ENCODE measurements around the gene MEI4.

The MEI4 gene

GRCh38 chr6:77844822-77845221 is 192.0 kb downstream of the MEI4 start:
- POLR2A ChIA-PET = no interaction called here
- CTCF ChIA-PET = interaction anchor here (1.6 kb wide), 1 partner anchor 16 kb away, joined by 3 read pairs; no protein-coding TSS in a partner anchor
- no peak for TF ChIP-seq CTCF (IDR thresholded peaks at IDR 0.05; ENCODE audit: control extremely low read depth, extremely low read depth, low read depth, missing control alignments)
- DNase-seq (ENCODE audit: extremely low spot score) = no peak

- no peak for TF ChIP-seq CTCF (IDR thresholded peaks at IDR 0.05; ENCODE audit: control extremely low read depth, extremely low read depth, low read depth, missing control alignments)
- ChIA-PET POLR2A (no interaction called here), CTCF (no interaction called here)
- no peak for DNase-seq (ENCODE audit: extremely low spot score)
Observed at GRCh38 chr6:77853401-77853800, 200.6 kb downstream of the MEI4 start.

GRCh38 chr6:77856391-77856790 is 203.6 kb downstream of the MEI4 start:
- CTCF ChIA-PET = no interaction called here
- POLR2A ChIA-PET = no interaction called here
- no peak for TF ChIP-seq CTCF (IDR thresholded peaks at IDR 0.05; ENCODE audit: control extremely low read depth, extremely low read depth, low read depth, missing control alignments)

GRCh38 chr6:77857421-77857820 is 204.6 kb downstream of the MEI4 start:
- no peak for DNase-seq (ENCODE audit: extremely low spot score)
- POLR2A ChIA-PET = no interaction called here
- CTCF ChIA-PET = no interaction called here
- TF ChIP-seq CTCF (IDR thresholded peaks at IDR 0.05; ENCODE audit: control extremely low read depth, extremely low read depth, low read depth, missing control alignments) = no peak

More at GRCh38 chr6:77856391-77856790, 203.6 kb downstream of the MEI4 start:
- DNase-seq (ENCODE audit: extremely low spot score) = no peak

GRCh38 chr6:77876300-77876699 is 223.5 kb downstream of the MEI4 start:
- CTCF ChIA-PET = interaction anchor here (0.7 to 1.6 kb wide), 2 partner anchors 23 to 42 kb away, joined by 3 read pairs; no protein-coding TSS in a partner anchor
- POLR2A ChIA-PET = no interaction called here
- TF ChIP-seq CTCF (IDR thresholded peaks at IDR 0.05; ENCODE audit: control extremely low read depth, extremely low read depth, low read depth, missing control alignments) = no peak
- no peak for DNase-seq (ENCODE audit: extremely low spot score)

GRCh38 chr6:77879527-77879926 is 226.7 kb downstream of the MEI4 start:
- TF ChIP-seq CTCF (IDR thresholded peaks at IDR 0.05; ENCODE audit: control extremely low read depth, extremely low read depth, low read depth, missing control alignments) = no peak
- POLR2A ChIA-PET = no interaction called here
- DNase-seq (ENCODE audit: extremely low spot score) = no peak
- CTCF ChIA-PET = no interaction called here

GRCh38 chr6:77880501-77880900 is 227.7 kb downstream of the MEI4 start:
- POLR2A ChIA-PET = no interaction called here
- TF ChIP-seq CTCF (IDR thresholded peaks at IDR 0.05; ENCODE audit: control extremely low read depth, extremely low read depth, low read depth, missing control alignments) = no peak
- no peak for DNase-seq (ENCODE audit: extremely low spot score)
- CTCF ChIA-PET = interaction anchor here (1.6 kb wide), 1 partner anchor 11 kb away, joined by 4 read pairs; no protein-coding TSS in a partner anchor
